Keratinocyte (primary cell): ENCODE measurements around the gene CMTM8. TPM values are rescaled to one million over a fixed set of nuclear protein-coding genes. Genes with fewer than 3 reads are reported as not detected.

Source experiments
- DNase-seq: peaks from one replicate; pipeline ENCODE4 v3.0.0-alpha.2; 2011; ENCODE audit warnings: low read depth, missing footprints, low spot score
- FAIRE-seq: peaks from 2 replicates; lab custom pipeline; 2011; peaks lifted over from hg19 to GRCh38; lab: Jason Lieb, UNC
- H2AFZ ChIP-seq: 2 replicates; pipeline ENCODE4 v1.6.0; 2012; ENCODE audit warnings: low read length, control low read depth, inconsistent platforms; ENCODE audit not compliant: control insufficient read depth
- H3K27ac ChIP-seq: 2 replicates; pipeline ENCODE4 v1.5.1; 2011; ENCODE audit warnings: low read length; ENCODE audit not compliant: control insufficient read depth, insufficient read depth
- H3K27me3 ChIP-seq: 3 replicates; pipeline ENCODE4 v1.6.0; 2011; ENCODE audit warnings: low read length; ENCODE audit not compliant: control insufficient read depth, insufficient read depth; ENCODE audit errors: extremely low read depth
- H3K36me3 ChIP-seq, 2 experiments: 2 replicates in 1 of 2; 3 replicates in 1 of 2; pipeline ENCODE4 v1.5.1; 2011; ENCODE audit warnings: low read length in 2 of 2, mild to moderate bottlenecking in 1 of 2; ENCODE audit not compliant: control insufficient read depth in 2 of 2, insufficient read depth in 2 of 2; ENCODE audit errors: extremely low read depth in 1 of 2
- H3K4me1 ChIP-seq: 3 replicates; pipeline ENCODE4 v1.5.1; 2011; ENCODE audit warnings: low read length; ENCODE audit not compliant: control insufficient read depth, insufficient read depth; ENCODE audit errors: extremely low read depth
- H3K4me2 ChIP-seq: 3 replicates; pipeline ENCODE4 v1.6.0; 2011; ENCODE audit warnings: low read depth, low read length; ENCODE audit not compliant: control insufficient read depth, insufficient read depth; ENCODE audit errors: extremely low read depth
- H3K4me3 ChIP-seq, 3 experiments: fragments of 200-600 bp in 1 of 3; sonication (generic) in 1 of 3; 2 replicates in 2 of 3; 3 replicates in 1 of 3; pipeline ENCODE4 v1.5.1; 2011 to 2016; ENCODE audit warnings: low read length in 3 of 3, mild to moderate bottlenecking in 3 of 3, control low read depth in 2 of 3, inconsistent platforms in 1 of 3, low read depth in 1 of 3, mixed read lengths in 1 of 3, mixed run types in 1 of 3, moderate library complexity in 1 of 3; ENCODE audit not compliant: control insufficient read depth in 2 of 3, insufficient read depth in 2 of 3; ENCODE audit errors: extremely low read depth in 1 of 3
- H3K79me2 ChIP-seq: 2 replicates; pipeline ENCODE4 v1.6.0; 2012; ENCODE audit warnings: low read length; ENCODE audit not compliant: control insufficient read depth, insufficient read depth
- H3K9ac ChIP-seq: 3 replicates; pipeline ENCODE4 v1.6.0; 2011; ENCODE audit warnings: low read length; ENCODE audit not compliant: control insufficient read depth, insufficient read depth; ENCODE audit errors: extremely low read depth
- H3K9me1 ChIP-seq: 3 replicates; pipeline ENCODE4 v1.6.0; 2011; ENCODE audit warnings: low read length; ENCODE audit not compliant: control insufficient read depth, insufficient read depth; ENCODE audit errors: extremely low read depth
- H3K9me3 ChIP-seq: 2 replicates; pipeline ENCODE4 v1.5.1; 2012; ENCODE audit warnings: low read depth, low read length; ENCODE audit not compliant: control insufficient read depth
- H4K20me1 ChIP-seq: 3 replicates; pipeline ENCODE4 v1.6.0; 2011; ENCODE audit warnings: low read length; ENCODE audit not compliant: control insufficient read depth, insufficient read depth; ENCODE audit errors: extremely low read depth
- CTCF ChIP-seq, 3 experiments: IDR thresholded peaks in 1 of 3; conservative IDR thresholded peaks in 1 of 3; optimal IDR thresholded peaks in 1 of 3; 2 replicates in 2 of 3; 3 replicates in 1 of 3; pipeline versions ENCODE3 to v1.5.1; 2011; ENCODE audit warnings: low read length in 3 of 3, mild to moderate bottlenecking in 3 of 3, moderate library complexity in 2 of 3, control low read depth in 1 of 3, inconsistent platforms in 1 of 3; ENCODE audit not compliant: insufficient read depth in 2 of 3; ENCODE audit errors: extremely low read depth in 1 of 3
- EZH2 ChIP-seq: IDR thresholded peaks from one replicate; pipeline ENCODE4 v1.6.1; 2012; ENCODE audit warnings: inconsistent platforms, mild to moderate bottlenecking, low read length, moderate library complexity
- dilution Hi-C: fragments of 300-500 bp; cut with MboI; formaldehyde crosslinking; loops from one replicate; pipeline ENCODE4 v1.7.0; 2020; ENCODE audit warnings: low sequenced_read_pairs; ENCODE audit not compliant: extremely low pct_ligation_motif_present
- polyA plus RNA-seq, 5 experiments: library from polyadenylated mRNA; depleted of rRNA in 3 of 5; stranded (reverse) in 3 of 5; stranded (forward) in 1 of 5; unstranded in 1 of 5; fragments of >200 nt; gene quantifications; 1 replicate in 1 of 5; 2 replicates in 3 of 5; 3 replicates in 1 of 5; pipeline versions ENCODE4 v1.2.1 to v1.2.3, GENCODE V29; 2011 to 2012; ENCODE audit warnings: missing spikeins in 2 of 5, low read depth in 1 of 5, low replicate concordance in 1 of 5

CMTM8 gene
- polyA plus RNA-seq, 1 donor (not counting 4 experiments of a cell fraction or from before 2014, with no cell fraction given) = 1.6 TPM

GRCh38 chr3:32398531-32398930 is 160.1 kb downstream of the CMTM8 start:
- Histone ChIP-seq H3K79me2 (peaks cover 90% of the 10 kb centered on the region), H3K4me1 (peaks cover 27% of the 10 kb centered on the region), H4K20me1 (peaks cover 3% of the 10 kb centered on the region), H3K36me3 (no peaks in the 10 kb centered on the region), H3K9ac (no peak overlapping the region), H3K4me3 (no peak overlapping the region), H2AFZ (no peak overlapping the region), H3K27ac (no peak overlapping the region), H3K27me3 (no peaks in the 10 kb centered on the region), H3K9me3 (no peaks in the 10 kb centered on the region), H3K9me1 (no peaks in the 10 kb centered on the region), H3K4me2 (no peak overlapping the region)
- dilution Hi-C loops = no loop called here
- TF ChIP-seq CTCF (optimal IDR thresholded peaks at IDR 0.05 in 1 of 3, IDR thresholded peaks at IDR 0.05 in 1 of 3, conservative IDR thresholded peaks at IDR 0.05 in 1 of 3; ENCODE audit: extremely low read depth in 1 of 3, insufficient read depth in 2 of 3, low read length in 3 of 3) (no peak), EZH2 (no peak)
- no peak for FAIRE-seq
- no peak for DNase-seq

- no peaks in the 10 kb centered on the region for H3K9me1 ChIP-seq
- H3K27ac ChIP-seq = no peak overlapping the region
- dilution Hi-C loops = no loop called here
- H3K4me2 ChIP-seq = no peak overlapping the region
- no peak for TF ChIP-seq EZH2
- peak in 2 of 3 experiments; percentile 46 to 60 for TF ChIP-seq CTCF (optimal IDR thresholded peaks at IDR 0.05 in 1 of 3, IDR thresholded peaks at IDR 0.05 in 1 of 3, conservative IDR thresholded peaks at IDR 0.05 in 1 of 3; ENCODE audit: extremely low read depth in 1 of 3, insufficient read depth in 2 of 3, low read length in 3 of 3)
- no peaks in the 10 kb centered on the region for H3K36me3 ChIP-seq
- no peaks in the 10 kb centered on the region for H3K9me3 ChIP-seq
- no peaks in the 10 kb centered on the region for H4K20me1 ChIP-seq
- H3K9ac ChIP-seq = no peak overlapping the region
- FAIRE-seq = no peak
- H2AFZ ChIP-seq = no peak overlapping the region
- peaks cover 85% of the 10 kb centered on the region for H3K79me2 ChIP-seq
- no peak for DNase-seq
- H3K27me3 ChIP-seq = no peaks in the 10 kb centered on the region
- H3K4me1 ChIP-seq = peaks cover 32% of the 10 kb centered on the region
- H3K4me3 ChIP-seq = no peak overlapping the region
Measured at GRCh38 chr3:32399030-32399620, 160.6 kb downstream of the CMTM8 start.
